ENCODE results near the gene HUS1. TPM values are rescaled to one million over a fixed set of nuclear protein-coding genes. Genes with fewer than 3 reads are reported as not detected.

The HUS1 gene
- total RNA-seq, 1 donor: 19.9 TPM

DNA sequence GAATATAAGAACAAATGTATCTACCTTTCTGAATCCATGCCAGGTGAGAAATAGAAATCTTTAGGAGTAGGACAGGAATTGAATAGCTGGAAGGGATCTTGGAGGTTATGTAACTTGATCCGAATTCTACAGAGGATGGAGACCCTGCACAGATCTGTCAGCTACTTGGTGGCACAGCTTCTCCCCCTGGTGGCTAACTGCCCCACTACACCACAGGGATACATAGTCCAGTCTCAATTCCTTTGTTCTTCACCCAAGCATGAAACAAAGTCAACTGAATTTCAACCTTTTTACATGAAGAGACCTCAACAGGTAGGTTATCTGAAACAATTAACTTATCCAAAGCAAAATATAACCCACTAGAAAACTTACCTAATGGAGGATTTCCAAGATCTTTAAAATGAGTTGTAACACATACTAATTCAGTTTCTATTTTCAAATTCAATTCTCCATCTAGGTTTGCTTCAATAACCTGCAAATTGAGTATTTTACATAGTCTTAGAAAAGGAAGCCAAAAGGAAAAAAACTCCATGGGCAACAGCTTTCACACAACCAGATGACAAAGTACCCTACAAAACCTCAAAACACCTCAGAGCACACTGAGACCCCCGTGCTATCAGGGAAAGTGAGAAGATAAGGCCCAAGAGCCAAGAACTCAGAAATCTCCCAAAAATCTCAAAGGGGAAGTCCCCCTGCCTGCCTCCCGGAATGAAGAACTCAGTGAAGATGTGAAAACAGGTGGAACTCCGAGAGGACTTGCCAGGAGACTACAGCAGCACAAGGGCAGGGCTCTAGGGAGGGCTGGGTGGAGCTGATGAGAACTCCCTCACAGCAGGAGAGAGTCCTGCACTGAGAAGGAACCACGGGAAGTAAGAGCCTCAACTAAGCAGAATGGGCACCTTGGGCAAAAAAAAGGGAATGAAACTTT is 10.3 kb downstream of the HUS1 start:
- Histone ChIP-seq H3K9me3 (ENCODE audit: low read depth, low read length) (no peaks in the 10 kb centered on the region), H4K20me1 (ENCODE audit: insufficient read depth, low read length) (no peaks in the 10 kb centered on the region), H3K4me1 (ENCODE audit: insufficient read depth, low read length) (peaks cover 5% of the 10 kb centered on the region), H3K27ac (ENCODE audit: low read depth, low read length) (no peak overlapping the region), H2AFZ (ENCODE audit: low read length) (no peak overlapping the region), H3K27me3 (ENCODE audit: insufficient read depth, low read length) (no peaks in the 10 kb centered on the region), H3K79me2 (ENCODE audit: insufficient read depth, low read length) (peaks cover 2% of the 10 kb centered on the region), H3K4me3 (ENCODE audit: insufficient read depth, low read length) (no peak overlapping the region), H3K36me3 (ENCODE audit: insufficient read depth, low read length) (peaks cover 67% of the 10 kb centered on the region), H3K4me2 (ENCODE audit: insufficient read depth, low read length) (no peak overlapping the region)
- peak; percentile 88 for DNase-seq (ENCODE audit: insufficient read length, low spot score, missing footprints)
- TF ChIP-seq, protein P1, sequence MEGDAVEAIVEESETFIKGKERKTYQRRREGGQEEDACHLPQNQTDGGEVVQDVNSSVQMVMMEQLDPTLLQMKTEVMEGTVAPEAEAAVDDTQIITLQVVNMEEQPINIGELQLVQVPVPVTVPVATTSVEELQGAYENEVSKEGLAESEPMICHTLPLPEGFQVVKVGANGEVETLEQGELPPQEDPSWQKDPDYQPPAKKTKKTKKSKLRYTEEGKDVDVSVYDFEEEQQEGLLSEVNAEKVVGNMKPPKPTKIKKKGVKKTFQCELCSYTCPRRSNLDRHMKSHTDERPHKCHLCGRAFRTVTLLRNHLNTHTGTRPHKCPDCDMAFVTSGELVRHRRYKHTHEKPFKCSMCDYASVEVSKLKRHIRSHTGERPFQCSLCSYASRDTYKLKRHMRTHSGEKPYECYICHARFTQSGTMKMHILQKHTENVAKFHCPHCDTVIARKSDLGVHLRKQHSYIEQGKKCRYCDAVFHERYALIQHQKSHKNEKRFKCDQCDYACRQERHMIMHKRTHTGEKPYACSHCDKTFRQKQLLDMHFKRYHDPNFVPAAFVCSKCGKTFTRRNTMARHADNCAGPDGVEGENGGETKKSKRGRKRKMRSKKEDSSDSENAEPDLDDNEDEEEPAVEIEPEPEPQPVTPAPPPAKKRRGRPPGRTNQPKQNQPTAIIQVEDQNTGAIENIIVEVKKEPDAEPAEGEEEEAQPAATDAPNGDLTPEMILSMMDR (IDR thresholded peaks at IDR 0.05; ENCODE audit: extremely low read depth, low read depth, low read length): peak; percentile 96

DNA sequence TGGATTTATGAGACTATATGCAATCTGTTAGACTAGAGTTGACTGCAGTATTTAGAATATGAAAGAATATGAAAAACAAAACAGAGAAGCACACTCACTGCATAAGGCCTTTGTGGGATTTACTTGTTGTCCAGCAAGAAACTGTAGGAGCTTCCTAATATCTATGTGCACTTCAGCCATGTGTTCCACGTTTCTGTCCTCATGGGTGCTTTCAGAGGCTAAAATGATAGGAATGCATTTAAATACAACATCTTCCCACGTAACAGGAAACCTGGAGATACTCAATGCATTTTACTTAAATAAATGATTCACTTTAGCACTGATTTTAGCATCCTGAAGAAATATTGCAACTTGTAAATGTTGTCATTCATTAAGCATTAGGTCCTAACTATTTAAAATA is 11.7 kb downstream of the HUS1 start:
- Histone ChIP-seq H3K4me3 (ENCODE audit: insufficient read depth, low read length) (no peak overlapping the region), H3K9me3 (ENCODE audit: low read depth, low read length) (no peaks in the 10 kb centered on the region), H3K79me2 (ENCODE audit: insufficient read depth, low read length) (peaks cover 2% of the 10 kb centered on the region), H3K4me1 (ENCODE audit: insufficient read depth, low read length) (peaks cover 5% of the 10 kb centered on the region), H3K27ac (ENCODE audit: low read depth, low read length) (no peak overlapping the region), H4K20me1 (ENCODE audit: insufficient read depth, low read length) (no peaks in the 10 kb centered on the region), H3K27me3 (ENCODE audit: insufficient read depth, low read length) (no peaks in the 10 kb centered on the region), H3K4me2 (ENCODE audit: insufficient read depth, low read length) (no peak overlapping the region), H3K36me3 (ENCODE audit: insufficient read depth, low read length) (peaks cover 66% of the 10 kb centered on the region), H2AFZ (ENCODE audit: low read length) (no peak overlapping the region)
- DNase-seq (ENCODE audit: insufficient read length, low spot score, missing footprints): no peak
- TF ChIP-seq, protein P1 (IDR thresholded peaks at IDR 0.05; ENCODE audit: extremely low read depth, low read depth, low read length): no peak

DNA sequence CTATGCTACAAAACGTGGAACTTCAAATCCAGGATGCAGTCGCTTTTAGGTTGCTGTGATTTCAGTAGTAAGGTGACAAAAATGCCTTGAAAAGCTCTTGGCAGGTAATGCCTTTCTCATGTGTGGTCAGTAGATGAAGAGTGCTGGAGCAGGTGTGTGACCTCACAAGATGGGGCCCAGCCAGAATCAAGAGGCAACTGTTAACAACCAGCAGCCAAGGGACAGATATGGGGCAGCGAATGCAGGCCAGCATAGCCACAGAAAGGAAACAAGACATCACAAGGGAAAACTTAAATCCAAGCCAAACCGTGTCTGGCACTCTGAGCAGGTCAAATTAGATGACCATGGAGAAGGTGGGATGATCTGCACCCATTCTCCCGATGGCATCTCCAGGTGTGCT is 12.3 kb downstream of the HUS1 start:
- no peak for DNase-seq (ENCODE audit: insufficient read length, low spot score, missing footprints)

DNA sequence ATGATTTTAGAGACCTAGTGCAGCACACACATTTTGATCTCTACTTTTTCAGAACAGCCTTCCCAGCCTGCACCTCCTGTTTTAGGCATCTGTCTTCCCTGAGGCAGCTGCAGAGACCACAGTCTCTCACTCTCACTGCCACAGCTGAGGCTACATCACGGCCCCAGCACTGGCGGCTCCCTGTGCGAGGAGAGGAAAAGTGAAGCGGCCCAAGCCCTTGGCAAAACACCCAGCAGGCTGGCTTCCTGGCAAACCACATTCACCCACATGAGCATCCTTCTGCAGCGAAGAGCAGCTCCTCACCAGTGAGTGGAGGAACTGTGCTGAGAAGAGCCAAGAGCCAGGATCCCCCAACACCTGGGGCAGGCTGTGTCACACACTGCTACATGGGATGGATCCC is 14.0 kb downstream of the HUS1 start:
- no peaks in the 10 kb centered on the region for H3K9me3 ChIP-seq (ENCODE audit: low read depth, low read length)
- H3K27me3 ChIP-seq (ENCODE audit: insufficient read depth, low read length): no peaks in the 10 kb centered on the region
- TF ChIP-seq, protein P1 (IDR thresholded peaks at IDR 0.05; ENCODE audit: extremely low read depth, low read depth, low read length): no peak
- no peak overlapping the region for H2AFZ ChIP-seq (ENCODE audit: low read length)
- peaks cover 76% of the 10 kb centered on the region for H3K36me3 ChIP-seq (ENCODE audit: insufficient read depth, low read length)
- H3K4me3 ChIP-seq (ENCODE audit: insufficient read depth, low read length): no peak overlapping the region
- no peak overlapping the region for H3K27ac ChIP-seq (ENCODE audit: low read depth, low read length)
- peaks cover 2% of the 10 kb centered on the region for H3K79me2 ChIP-seq (ENCODE audit: insufficient read depth, low read length)
- H3K4me1 ChIP-seq (ENCODE audit: insufficient read depth, low read length): no peaks in the 10 kb centered on the region
- H4K20me1 ChIP-seq (ENCODE audit: insufficient read depth, low read length): no peaks in the 10 kb centered on the region
- H3K4me2 ChIP-seq (ENCODE audit: insufficient read depth, low read length): no peak overlapping the region
- DNase-seq (ENCODE audit: insufficient read length, low spot score, missing footprints): no peak

More for the DNA sequence above, 12.3 kb downstream of the HUS1 start:
- Histone ChIP-seq H3K36me3 (ENCODE audit: insufficient read depth, low read length) (peaks cover 63% of the 10 kb centered on the region), H3K4me3 (ENCODE audit: insufficient read depth, low read length) (no peak overlapping the region), H3K27ac (ENCODE audit: low read depth, low read length) (no peak overlapping the region), H3K4me1 (ENCODE audit: insufficient read depth, low read length) (peaks cover 5% of the 10 kb centered on the region), H3K4me2 (ENCODE audit: insufficient read depth, low read length) (no peak overlapping the region), H3K79me2 (ENCODE audit: insufficient read depth, low read length) (peaks cover 2% of the 10 kb centered on the region), H2AFZ (ENCODE audit: low read length) (no peak overlapping the region), H4K20me1 (ENCODE audit: insufficient read depth, low read length) (no peaks in the 10 kb centered on the region), H3K27me3 (ENCODE audit: insufficient read depth, low read length) (no peaks in the 10 kb centered on the region), H3K9me3 (ENCODE audit: low read depth, low read length) (no peaks in the 10 kb centered on the region)
- TF ChIP-seq, protein P1 (IDR thresholded peaks at IDR 0.05; ENCODE audit: extremely low read depth, low read depth, low read length): no peak

Measured in osteoblast (primary cell).